Measurements from ENCODE around the gene BRICD5.

Gene BRICD5

GRCh38 chr16:2170080-2170479 lies 40.6 kb downstream of the BRICD5 start:
- no peak overlapping the region for H3K27ac ChIP-seq (ENCODE audit: low read length)
- peaks cover 91% of the 10 kb centered on the region for H3K36me3 ChIP-seq (ENCODE audit: insufficient read depth, low read length)
- TF ChIP-seq, protein P1, sequence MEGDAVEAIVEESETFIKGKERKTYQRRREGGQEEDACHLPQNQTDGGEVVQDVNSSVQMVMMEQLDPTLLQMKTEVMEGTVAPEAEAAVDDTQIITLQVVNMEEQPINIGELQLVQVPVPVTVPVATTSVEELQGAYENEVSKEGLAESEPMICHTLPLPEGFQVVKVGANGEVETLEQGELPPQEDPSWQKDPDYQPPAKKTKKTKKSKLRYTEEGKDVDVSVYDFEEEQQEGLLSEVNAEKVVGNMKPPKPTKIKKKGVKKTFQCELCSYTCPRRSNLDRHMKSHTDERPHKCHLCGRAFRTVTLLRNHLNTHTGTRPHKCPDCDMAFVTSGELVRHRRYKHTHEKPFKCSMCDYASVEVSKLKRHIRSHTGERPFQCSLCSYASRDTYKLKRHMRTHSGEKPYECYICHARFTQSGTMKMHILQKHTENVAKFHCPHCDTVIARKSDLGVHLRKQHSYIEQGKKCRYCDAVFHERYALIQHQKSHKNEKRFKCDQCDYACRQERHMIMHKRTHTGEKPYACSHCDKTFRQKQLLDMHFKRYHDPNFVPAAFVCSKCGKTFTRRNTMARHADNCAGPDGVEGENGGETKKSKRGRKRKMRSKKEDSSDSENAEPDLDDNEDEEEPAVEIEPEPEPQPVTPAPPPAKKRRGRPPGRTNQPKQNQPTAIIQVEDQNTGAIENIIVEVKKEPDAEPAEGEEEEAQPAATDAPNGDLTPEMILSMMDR (IDR thresholded peaks at IDR 0.05; ENCODE audit: borderline replicate concordance, extremely low read depth, low read length, poor library complexity, severe bottlenecking) = no peak
- TF ChIP-seq EZH2 (IDR thresholded peaks at IDR 0.05; ENCODE audit: borderline replicate concordance, low read depth, low read length, severe bottlenecking) = no peak
- H3K27me3 ChIP-seq (ENCODE audit: insufficient read depth, low read length, poor library complexity) = no peaks in the 10 kb centered on the region
- H4K20me1 ChIP-seq (ENCODE audit: insufficient read depth, low read length) = peaks cover 17% of the 10 kb centered on the region
- H3K4me2 ChIP-seq (ENCODE audit: insufficient read depth, low read length) = no peak overlapping the region
- H3K79me2 ChIP-seq (ENCODE audit: insufficient read depth, low read length) = peaks cover 14% of the 10 kb centered on the region; the same call in 1 of the 2 replicates
- no peak overlapping the region for H3K9ac ChIP-seq (ENCODE audit: low read depth, low read length)
- no peak for DNase-seq
- no peak for ATAC-seq (ENCODE audit: insufficient read depth, low read depth)
- H3K4me3 ChIP-seq (ENCODE audit: low read depth in 1 of 2, low read length in 2 of 2) = no peak overlapping the region
- no peak overlapping the region for H2AFZ ChIP-seq (ENCODE audit: low read depth, low read length)
- H3K4me1 ChIP-seq (ENCODE audit: insufficient read depth, low read length) = no peaks in the 10 kb centered on the region
- H3K9me3 ChIP-seq (ENCODE audit: insufficient read depth, low read length, severe bottlenecking) = no peaks in the 10 kb centered on the region

GRCh38 chr16:2167068-2167638 lies 43.5 kb downstream of the BRICD5 start:
- Histone ChIP-seq H2AFZ (ENCODE audit: low read depth, low read length) (no peak overlapping the region), H3K9ac (ENCODE audit: low read depth, low read length) (no peak overlapping the region), H3K27ac (ENCODE audit: low read length) (no peak overlapping the region), H3K79me2 (ENCODE audit: insufficient read depth, low read length) (peaks cover 37% of the 10 kb centered on the region), H3K36me3 (ENCODE audit: insufficient read depth, low read length) (peaks cover 75% of the 10 kb centered on the region), H3K4me2 (ENCODE audit: insufficient read depth, low read length) (no peak overlapping the region), H3K27me3 (ENCODE audit: insufficient read depth, low read length, poor library complexity) (no peaks in the 10 kb centered on the region), H3K4me3 (ENCODE audit: low read depth in 1 of 2, low read length in 2 of 2) (no peak overlapping the region), H3K4me1 (ENCODE audit: insufficient read depth, low read length) (no peaks in the 10 kb centered on the region), H3K9me3 (ENCODE audit: insufficient read depth, low read length, severe bottlenecking) (peaks cover 11% of the 10 kb centered on the region), H4K20me1 (ENCODE audit: insufficient read depth, low read length) (peaks cover 31% of the 10 kb centered on the region)
- no peak for DNase-seq
- TF ChIP-seq, protein P1 (IDR thresholded peaks at IDR 0.05; ENCODE audit: borderline replicate concordance, extremely low read depth, low read length, poor library complexity, severe bottlenecking) = no peak
- TF ChIP-seq EZH2 (IDR thresholded peaks at IDR 0.05; ENCODE audit: borderline replicate concordance, low read depth, low read length, severe bottlenecking) = no peak
- ATAC-seq (ENCODE audit: insufficient read depth, low read depth) = no peak

DNA sequence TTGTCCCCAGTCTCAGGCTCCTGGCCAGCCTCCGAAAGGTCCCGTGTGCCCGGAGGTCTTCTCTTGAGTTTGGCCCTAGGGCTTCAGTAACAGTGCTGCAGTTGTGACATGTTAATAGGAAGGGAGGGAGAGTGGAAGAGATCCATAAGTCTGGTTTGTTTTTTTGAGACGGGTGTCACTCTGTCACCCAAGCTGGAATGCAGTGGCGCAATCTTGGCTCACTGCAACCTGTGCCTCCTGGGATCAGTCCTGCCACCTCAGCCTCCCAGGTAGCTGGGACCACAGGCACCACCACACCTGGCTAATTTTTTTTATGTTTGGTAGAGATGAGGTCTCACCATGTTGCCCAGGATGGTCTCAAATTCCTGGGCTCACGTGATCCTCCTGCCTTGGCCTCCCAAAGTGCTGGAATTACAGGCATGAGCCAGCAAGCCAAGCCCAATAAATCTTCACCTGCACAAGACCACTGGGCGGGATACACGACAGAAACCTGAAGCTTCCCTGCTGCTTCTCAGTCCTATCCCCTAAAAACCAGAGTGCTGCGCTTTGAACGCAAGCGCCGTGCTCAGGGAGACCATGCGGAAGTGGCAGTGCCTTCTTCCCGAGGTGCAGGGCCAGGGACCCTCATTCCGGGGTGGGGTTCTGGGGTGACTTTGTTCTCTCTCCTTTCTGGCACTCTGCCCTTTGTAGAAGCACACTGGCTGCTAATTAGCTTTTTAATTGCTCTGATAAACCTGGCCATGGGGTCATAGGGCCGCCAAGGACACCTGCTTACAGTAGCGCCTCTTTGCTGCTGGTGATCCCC lies 44.2 kb downstream of the BRICD5 start:
- Histone ChIP-seq H2AFZ (ENCODE audit: low read depth, low read length) (no peak overlapping the region), H3K4me2 (ENCODE audit: insufficient read depth, low read length) (no peak overlapping the region), H3K9ac (ENCODE audit: low read depth, low read length) (no peak overlapping the region), H3K4me3 (ENCODE audit: low read depth in 1 of 2, low read length in 2 of 2) (no peak overlapping the region), H3K9me3 (ENCODE audit: insufficient read depth, low read length, severe bottlenecking) (peaks cover 11% of the 10 kb centered on the region), H3K4me1 (ENCODE audit: insufficient read depth, low read length) (no peaks in the 10 kb centered on the region), H3K79me2 (ENCODE audit: insufficient read depth, low read length) (peaks cover 44% of the 10 kb centered on the region), H3K27me3 (ENCODE audit: insufficient read depth, low read length, poor library complexity) (no peaks in the 10 kb centered on the region), H3K27ac (ENCODE audit: low read length) (no peak overlapping the region), H4K20me1 (ENCODE audit: insufficient read depth, low read length) (peaks cover 38% of the 10 kb centered on the region), H3K36me3 (ENCODE audit: insufficient read depth, low read length) (peaks cover 72% of the 10 kb centered on the region)
- ATAC-seq (ENCODE audit: insufficient read depth, low read depth) = no peak
- TF ChIP-seq, protein P1 (IDR thresholded peaks at IDR 0.05; ENCODE audit: borderline replicate concordance, extremely low read depth, low read length, poor library complexity, severe bottlenecking) = no peak
- TF ChIP-seq EZH2 (IDR thresholded peaks at IDR 0.05; ENCODE audit: borderline replicate concordance, low read depth, low read length, severe bottlenecking) = no peak
- DNase-seq = no peak
